Naive B cell (primary cell): Measurements from ENCODE around the gene CELF2. TPM values are rescaled to one million over a fixed set of nuclear protein-coding genes. Genes with fewer than 3 reads are reported as not detected.

Experiments
- ATAC-seq, 2 donors: fragments of 150-1000 bp; cut with Tn5 transposase; 2 replicates each; pipeline ENCODE4 v1.10.0; 2021; ENCODE audit warnings: low read depth in 2 of 2, mild to moderate bottlenecking in 2 of 2, moderate library complexity in 2 of 2
- DNase-seq: peaks from one replicate; pipeline ENCODE4 v3.0.0; 2022
- H3K27ac Mint-ChIP-seq, 6 donors: one replicate each; pipeline ENCODE4 v1.8.0; 2020 to 2022; ENCODE audit warnings: mild to moderate bottlenecking in 6 of 6, mixed read lengths in 6 of 6, moderate library complexity in 5 of 6, inconsistent platforms in 2 of 6
- H3K27me3 Mint-ChIP-seq, 3 donors: one replicate each; pipeline ENCODE4 v1.8.0; 2021 to 2022; ENCODE audit warnings: mixed read lengths in 3 of 3, mild to moderate bottlenecking in 1 of 3
- H3K36me3 Mint-ChIP-seq, 2 donors: one replicate each; pipeline ENCODE4 v1.8.0; 2020 to 2022; ENCODE audit warnings: mixed read lengths in 2 of 2, inconsistent platforms in 1 of 2, mild to moderate bottlenecking in 1 of 2
- H3K4me1 Mint-ChIP-seq, 3 donors: one replicate each; pipeline ENCODE4 v1.8.0; 2020 to 2022; ENCODE audit warnings: mixed read lengths in 3 of 3, inconsistent platforms in 1 of 3, mild to moderate bottlenecking in 1 of 3, moderate library complexity in 1 of 3
- H3K4me3 Mint-ChIP-seq, 8 donors: one replicate each; pipeline ENCODE4 v1.8.0; 2020 to 2022; ENCODE audit warnings: mild to moderate bottlenecking in 8 of 8, mixed read lengths in 8 of 8, moderate library complexity in 8 of 8, inconsistent platforms in 2 of 8
- H3K9me3 Mint-ChIP-seq, 7 donors: one replicate each; pipeline ENCODE4 v1.8.0; 2020 to 2022; ENCODE audit warnings: mixed read lengths in 7 of 7, mild to moderate bottlenecking in 5 of 7, inconsistent platforms in 2 of 7, moderate library complexity in 1 of 7
- polyA plus RNA-seq, 6 donors: library from polyadenylated mRNA; unstranded; fragments of 300-500 nt; fragmentation: Illumina TruSeq; gene quantifications; one replicate each; pipeline ENCODE4 v1.2.3, GENCODE V29; 2021; ENCODE audit warnings: low read depth in 6 of 6

Gene CELF2
- polyA plus RNA-seq, 6 donors from 2014 or later = 127 to 186 (median 141) TPM

DNA sequence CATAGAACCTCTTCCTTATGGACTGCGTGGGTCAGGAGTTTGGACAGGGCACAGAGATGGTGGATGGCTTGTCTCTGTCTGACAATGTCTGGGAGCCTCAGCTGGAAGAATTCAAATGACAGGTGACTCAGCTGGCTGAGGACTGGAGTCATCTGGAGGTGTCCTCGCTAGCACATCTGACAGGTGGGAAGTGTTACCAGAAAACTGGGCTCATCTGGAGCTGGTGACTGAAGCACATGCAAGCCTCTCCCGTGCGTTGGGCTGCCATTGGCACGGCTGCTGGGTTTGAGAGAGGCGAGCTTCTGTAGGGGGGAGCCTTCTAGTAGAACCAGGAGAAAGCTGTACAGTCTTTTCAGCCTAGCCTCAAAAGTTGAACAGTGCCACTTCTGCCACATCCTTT, 71.0 kb downstream of the CELF2 start:
- no peak for DNase-seq
- no peak overlapping the region for H3K4me3 Mint-ChIP-seq
- no peak for ATAC-seq
- H3K27ac Mint-ChIP-seq = no peak overlapping the region
- H3K27me3 Mint-ChIP-seq = peaks cover 0 to 4% (median under 1%) of the 10 kb centered on the region in 3 donors
- no peaks in the 10 kb centered on the region for H3K4me1 Mint-ChIP-seq
- H3K9me3 Mint-ChIP-seq = no peaks in the 10 kb centered on the region
- H3K36me3 Mint-ChIP-seq = no peaks in the 10 kb centered on the region

DNA sequence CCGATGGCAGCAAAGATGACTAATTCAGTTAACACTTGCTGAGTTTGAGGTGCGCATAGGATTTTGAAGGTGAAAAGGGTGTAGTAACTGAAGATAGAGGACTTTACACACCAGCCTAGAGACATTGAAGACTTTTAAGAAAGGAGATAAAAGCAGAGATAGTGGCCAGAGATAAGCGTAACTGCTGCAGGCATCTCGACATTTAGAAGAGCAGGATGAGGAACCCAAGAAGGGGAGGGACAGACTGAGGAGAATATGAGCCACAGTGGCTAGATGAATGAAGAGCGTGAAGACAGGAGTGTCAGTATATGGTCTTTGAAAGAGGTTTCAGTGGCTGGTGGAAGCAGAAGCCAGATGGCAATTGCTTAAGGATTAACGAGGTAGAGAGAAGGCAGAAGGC, 71.6 kb downstream of the CELF2 start:
- no peaks in the 10 kb centered on the region for H3K36me3 Mint-ChIP-seq
- peaks cover 0 to 4% (median 3%) of the 10 kb centered on the region in 3 donors for H3K4me1 Mint-ChIP-seq
- DNase-seq = no peak
- H3K9me3 Mint-ChIP-seq = no peaks in the 10 kb centered on the region
- no peak for ATAC-seq
- no peak overlapping the region for H3K4me3 Mint-ChIP-seq
- no peak overlapping the region for H3K27ac Mint-ChIP-seq
- peaks cover 0 to 1% (median 0%) of the 10 kb centered on the region in 3 donors for H3K27me3 Mint-ChIP-seq

DNA sequence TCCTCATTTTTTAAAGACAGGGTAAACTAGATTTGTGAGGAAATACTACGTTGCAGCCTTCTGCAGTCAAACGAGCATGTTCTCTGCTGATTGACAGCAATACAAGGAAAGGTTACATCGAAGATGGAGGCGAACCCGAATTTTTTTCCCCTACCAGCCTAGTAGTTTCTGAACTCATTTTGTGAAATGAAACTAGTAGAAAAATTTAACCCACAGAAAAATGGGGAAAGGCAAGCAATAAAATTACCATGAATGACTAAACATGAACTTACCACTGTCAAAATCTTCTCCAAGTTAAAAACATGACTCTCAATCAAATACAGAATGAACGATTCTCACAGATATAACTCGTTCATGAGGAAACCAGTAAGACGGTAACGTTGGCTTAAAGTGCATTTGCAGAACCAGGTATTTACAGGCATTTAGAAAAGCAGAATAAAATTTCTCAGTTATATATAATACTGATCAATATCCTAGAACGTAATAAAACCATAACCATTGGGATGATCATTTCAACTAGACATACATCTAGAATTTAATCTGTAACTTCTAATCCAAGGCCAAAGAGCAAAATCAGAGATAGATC, 73.9 kb downstream of the CELF2 start:
- Mint-ChIP-seq H3K4me1 (peaks cover 4 to 9% (median 7%) of the 10 kb centered on the region in 3 donors), H3K9me3 (no peaks in the 10 kb centered on the region), H3K27me3 (no peaks in the 10 kb centered on the region), H3K36me3 (no peaks in the 10 kb centered on the region), H3K4me3 (no peak overlapping the region), H3K27ac (no peak overlapping the region)
- ATAC-seq = no peak
- no peak for DNase-seq

DNA sequence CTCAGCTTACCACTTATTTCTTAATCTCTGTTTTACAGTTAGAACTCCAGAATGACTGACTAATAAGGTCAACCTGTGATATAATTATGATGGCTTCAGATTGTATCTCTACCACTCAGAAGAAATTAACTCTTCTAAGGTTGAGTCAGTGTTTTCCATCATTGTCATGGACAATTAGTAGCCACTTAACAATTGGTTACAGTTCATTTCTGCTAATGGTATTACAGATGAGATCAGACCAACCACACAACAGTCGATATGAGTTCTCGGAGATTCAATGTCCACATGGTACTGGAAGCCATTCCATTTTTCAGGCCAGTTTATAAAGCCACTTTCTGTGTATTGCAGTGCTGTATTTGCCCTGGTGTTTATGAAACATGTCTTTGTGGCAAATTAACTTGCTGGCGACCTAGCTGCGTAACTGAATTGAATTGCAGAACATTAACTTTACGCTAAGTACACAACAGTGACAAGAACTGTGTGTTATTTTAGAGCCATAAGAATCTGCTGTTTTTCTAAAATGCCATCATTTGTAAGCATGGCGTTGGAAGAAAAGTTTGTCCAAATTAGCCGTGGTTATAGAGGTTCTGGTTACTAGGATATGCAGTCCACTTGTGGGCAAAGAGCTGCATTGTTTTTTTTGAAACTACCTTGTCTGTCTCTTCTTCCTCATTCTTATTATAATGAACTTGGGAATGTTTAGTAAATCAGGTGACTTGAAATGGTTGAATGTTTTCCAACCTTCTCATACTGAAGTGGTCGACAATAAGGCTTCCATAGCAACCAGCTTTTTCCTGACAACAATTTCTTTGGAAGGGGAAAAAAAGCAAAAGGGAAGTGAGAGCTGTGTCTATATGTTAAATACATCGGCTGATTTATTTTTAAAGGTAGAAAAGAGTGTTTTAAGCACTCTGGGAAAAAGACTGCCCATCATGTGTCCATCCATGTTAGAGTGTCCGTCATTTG, 76.4 kb downstream of the CELF2 start:
- Mint-ChIP-seq H3K27me3 (peaks cover 6 to 8% (median 7%) of the 10 kb centered on the region in 3 donors), H3K4me1 (peaks cover 4 to 9% (median 7%) of the 10 kb centered on the region in 3 donors), H3K36me3 (no peaks in the 10 kb centered on the region), H3K27ac (no peak overlapping the region), H3K4me3 (no peak overlapping the region), H3K9me3 (no peaks in the 10 kb centered on the region)
- ATAC-seq = no peak
- no peak for DNase-seq

- peak overlapping the region in 1 of 6 donors; percentile 47 for H3K27ac Mint-ChIP-seq
- no peak overlapping the region for H3K4me3 Mint-ChIP-seq
- peaks cover 4 to 9% (median 7%) of the 10 kb centered on the region in 3 donors for H3K4me1 Mint-ChIP-seq
- DNase-seq (no peak), ATAC-seq (no peak)
- no peaks in the 10 kb centered on the region for H3K36me3 Mint-ChIP-seq
- H3K27me3 Mint-ChIP-seq = peaks cover 6 to 8% (median 7%) of the 10 kb centered on the region in 3 donors
- H3K9me3 Mint-ChIP-seq = no peaks in the 10 kb centered on the region
These were observed 77.7 kb downstream of the CELF2 start for GRCh38 chr10:11095374-11095801.

DNA sequence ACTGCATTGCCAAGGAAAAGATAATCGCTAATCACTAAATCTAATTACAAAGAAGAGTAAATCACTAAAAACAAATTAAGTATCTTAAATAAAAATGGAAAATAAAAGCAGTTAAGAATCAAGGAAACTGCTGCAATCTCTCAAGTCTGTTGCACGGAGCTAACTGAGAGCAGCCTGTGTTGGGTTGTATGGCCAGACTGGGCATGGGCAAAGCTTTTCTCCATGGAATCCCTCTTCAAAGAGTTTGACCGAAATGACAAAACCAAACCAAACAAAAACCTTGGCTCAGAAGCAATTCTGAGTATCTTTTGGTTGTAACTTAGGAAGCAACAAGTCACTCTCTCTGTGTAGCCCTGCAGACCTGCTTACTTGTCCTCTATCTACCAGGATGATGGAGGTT, 78.8 kb downstream of the CELF2 start:
- no peak for DNase-seq
- Mint-ChIP-seq H3K27me3 (peaks cover 14 to 15% (median 15%) of the 10 kb centered on the region in 3 donors), H3K4me3 (no peak overlapping the region), H3K4me1 (peaks cover 4 to 9% (median 7%) of the 10 kb centered on the region in 3 donors), H3K9me3 (no peaks in the 10 kb centered on the region), H3K27ac (no peak overlapping the region), H3K36me3 (no peaks in the 10 kb centered on the region)
- no peak for ATAC-seq

- no peak for ATAC-seq
- no peak for DNase-seq
- H3K4me3 Mint-ChIP-seq = no peak overlapping the region
- H3K27ac Mint-ChIP-seq = no peak overlapping the region
- peaks cover 4 to 9% (median 7%) of the 10 kb centered on the region in 3 donors for H3K4me1 Mint-ChIP-seq
- no peaks in the 10 kb centered on the region for H3K9me3 Mint-ChIP-seq
- H3K36me3 Mint-ChIP-seq = no peaks in the 10 kb centered on the region
- peaks cover 15 to 18% (median 17%) of the 10 kb centered on the region in 3 donors for H3K27me3 Mint-ChIP-seq
These were observed 80.0 kb downstream of the CELF2 start for GRCh38 chr10:11097686-11098085.

DNA sequence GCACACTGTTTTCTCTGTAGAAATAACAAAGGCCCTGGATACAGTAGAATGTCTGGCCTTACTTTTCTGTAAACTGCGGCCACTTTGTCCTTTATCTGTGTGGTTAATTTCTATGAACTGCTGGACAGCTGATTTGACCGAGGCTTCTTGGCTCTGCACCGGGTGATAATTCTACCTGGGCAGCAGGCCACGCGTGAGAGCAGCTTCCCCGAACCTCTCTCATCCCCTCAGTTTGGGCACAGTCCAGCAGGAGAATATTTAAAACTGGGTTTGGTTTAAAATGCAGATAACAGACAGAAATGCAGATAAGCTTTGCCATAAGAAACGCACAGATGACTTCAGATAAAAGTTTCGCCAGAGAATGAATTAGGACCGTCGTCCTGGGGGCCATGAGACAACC, 81.0 kb downstream of the CELF2 start:
- Mint-ChIP-seq H3K4me1 (peaks cover 4 to 9% (median 7%) of the 10 kb centered on the region in 3 donors), H3K27ac (no peak overlapping the region), H3K4me3 (no peak overlapping the region), H3K27me3 (peaks cover 19 to 22% (median 22%) of the 10 kb centered on the region in 3 donors), H3K36me3 (no peaks in the 10 kb centered on the region), H3K9me3 (no peaks in the 10 kb centered on the region)
- DNase-seq (no peak), ATAC-seq (no peak)

DNA sequence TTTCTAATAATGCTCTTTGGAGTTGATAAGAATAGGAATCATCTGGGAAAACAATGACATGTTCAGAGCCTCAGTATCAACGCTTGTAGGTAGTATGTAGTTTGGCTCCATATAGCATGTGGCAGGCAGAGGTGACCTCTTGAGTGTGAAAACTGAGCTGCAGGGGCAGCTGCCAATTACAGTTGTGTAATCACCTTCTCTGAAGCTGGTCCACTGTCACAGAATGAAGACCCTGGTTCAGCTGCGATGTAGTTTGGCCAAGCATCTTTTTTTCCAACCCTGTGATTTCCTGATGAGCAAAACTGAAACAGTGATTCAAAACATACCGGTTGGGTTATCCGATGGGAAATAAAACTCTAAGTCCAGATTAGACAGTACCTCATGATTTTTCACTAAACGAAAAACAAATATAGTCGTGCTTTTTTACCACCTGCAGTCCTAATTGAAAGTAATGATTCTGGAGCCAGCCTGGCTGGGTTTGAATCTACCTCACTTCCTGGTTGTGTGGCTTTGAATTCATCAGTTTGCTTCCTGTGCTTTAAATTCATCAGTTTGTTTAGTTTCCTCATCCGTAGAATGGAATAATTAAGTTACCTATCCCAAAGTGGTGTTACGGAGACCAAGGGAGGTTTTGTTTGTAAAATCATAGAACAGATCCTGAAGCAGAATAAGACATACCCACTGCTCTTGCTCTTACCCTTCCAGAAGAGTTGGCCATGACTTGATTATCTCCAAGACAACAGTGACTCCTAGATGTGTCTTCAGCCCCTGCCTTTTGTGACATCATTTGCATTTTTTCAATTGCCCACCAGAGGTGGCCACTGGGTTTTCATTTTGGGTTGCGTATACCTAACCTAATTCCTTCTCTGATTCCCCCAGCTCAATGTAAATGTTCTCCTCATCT, 87.4 kb downstream of the CELF2 start:
- DNase-seq (no peak), ATAC-seq (no peak)
- Mint-ChIP-seq H3K27ac (no peak overlapping the region), H3K27me3 (peaks cover 12 to 16% (median 14%) of the 10 kb centered on the region in 3 donors), H3K9me3 (no peaks in the 10 kb centered on the region), H3K4me1 (peaks cover 0 to 5% (median 5%) of the 10 kb centered on the region in 3 donors), H3K36me3 (no peaks in the 10 kb centered on the region), H3K4me3 (no peak overlapping the region)

GRCh38 chr10:11105676-11106004, 88.0 kb downstream of the CELF2 start:
- H3K4me3 Mint-ChIP-seq = no peak overlapping the region
- ATAC-seq = no peak
- H3K9me3 Mint-ChIP-seq = no peaks in the 10 kb centered on the region
- no peaks in the 10 kb centered on the region for H3K36me3 Mint-ChIP-seq
- H3K27ac Mint-ChIP-seq = no peak overlapping the region
- H3K4me1 Mint-ChIP-seq = peaks cover 0 to 5% (median 5%) of the 10 kb centered on the region in 3 donors
- no peak for DNase-seq
- H3K27me3 Mint-ChIP-seq = peaks cover 11 to 15% (median 14%) of the 10 kb centered on the region in 3 donors

DNA sequence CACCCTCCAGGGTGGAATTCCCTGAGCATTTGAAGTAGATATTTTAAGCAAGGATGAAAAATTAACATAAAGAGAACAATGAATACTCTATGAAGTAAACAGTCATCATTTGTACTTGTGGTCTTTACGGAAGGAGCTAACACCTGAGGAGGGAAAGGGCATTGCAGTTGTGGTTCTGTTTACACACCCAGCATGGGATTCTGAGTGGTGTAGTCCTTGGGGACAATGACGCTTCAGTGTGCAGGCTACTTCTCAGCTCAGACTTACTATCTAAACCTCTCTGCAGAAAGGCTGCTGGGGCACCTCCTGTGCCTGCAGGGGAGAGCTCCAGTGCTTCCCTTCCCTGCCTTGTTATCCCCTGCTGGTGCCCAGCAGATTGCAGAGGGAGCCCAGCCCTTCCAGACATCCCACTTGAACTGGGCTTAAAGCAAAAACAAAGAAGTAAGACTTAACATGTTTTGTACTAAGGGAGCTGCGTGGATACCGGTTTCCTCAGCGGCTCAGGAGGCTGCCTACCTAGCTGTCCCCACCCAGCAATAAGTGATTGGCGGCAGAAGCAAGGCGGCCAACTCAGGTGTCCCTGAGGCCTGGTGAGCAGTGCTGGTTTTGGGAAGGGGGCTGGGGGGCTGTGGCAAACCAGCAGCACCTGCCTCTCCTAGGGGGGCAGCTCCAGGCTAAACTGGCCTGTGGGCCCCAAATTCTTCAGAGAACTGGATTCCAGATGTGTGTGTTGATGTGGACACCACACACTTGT, 89.1 kb downstream of the CELF2 start:
- no peaks in the 10 kb centered on the region for H3K9me3 Mint-ChIP-seq
- no peak overlapping the region for H3K4me3 Mint-ChIP-seq
- ATAC-seq (peak in 1 of 2 donors; percentile 38), DNase-seq (no peak)
- H3K36me3 Mint-ChIP-seq = no peaks in the 10 kb centered on the region
- peaks cover 0 to 5% (median 5%) of the 10 kb centered on the region in 3 donors for H3K4me1 Mint-ChIP-seq
- no peak overlapping the region for H3K27ac Mint-ChIP-seq
- H3K27me3 Mint-ChIP-seq = peaks cover 4 to 8% (median 7%) of the 10 kb centered on the region in 3 donors

GRCh38 chr10:11107948-11108347, 90.3 kb downstream of the CELF2 start:
- peaks cover under 1 to 5% (median 5%) of the 10 kb centered on the region in 3 donors for H3K4me1 Mint-ChIP-seq
- no peak overlapping the region for H3K4me3 Mint-ChIP-seq
- H3K36me3 Mint-ChIP-seq = no peaks in the 10 kb centered on the region
- H3K9me3 Mint-ChIP-seq = no peaks in the 10 kb centered on the region
- H3K27ac Mint-ChIP-seq = peak overlapping the region in 1 of 6 donors; percentile 51
- peaks cover under 1 to 2% (median 2%) of the 10 kb centered on the region in 3 donors for H3K27me3 Mint-ChIP-seq
- no peak for DNase-seq
- no peak for ATAC-seq
